Measurements from ENCODE around the gene DCDC2B. TPM values are rescaled to one million over a fixed set of nuclear protein-coding genes. Genes with fewer than 3 reads are reported as not detected.
A peak's percentile ranks its signal among the peaks of the same experiment; 100 is the strongest.

Gene DCDC2B
- total and polyA plus RNA-seq, 9 of the 15 experiments (the other 6 are each of a cell fraction or from before 2014, with no cell fraction given): not detected

DNA sequence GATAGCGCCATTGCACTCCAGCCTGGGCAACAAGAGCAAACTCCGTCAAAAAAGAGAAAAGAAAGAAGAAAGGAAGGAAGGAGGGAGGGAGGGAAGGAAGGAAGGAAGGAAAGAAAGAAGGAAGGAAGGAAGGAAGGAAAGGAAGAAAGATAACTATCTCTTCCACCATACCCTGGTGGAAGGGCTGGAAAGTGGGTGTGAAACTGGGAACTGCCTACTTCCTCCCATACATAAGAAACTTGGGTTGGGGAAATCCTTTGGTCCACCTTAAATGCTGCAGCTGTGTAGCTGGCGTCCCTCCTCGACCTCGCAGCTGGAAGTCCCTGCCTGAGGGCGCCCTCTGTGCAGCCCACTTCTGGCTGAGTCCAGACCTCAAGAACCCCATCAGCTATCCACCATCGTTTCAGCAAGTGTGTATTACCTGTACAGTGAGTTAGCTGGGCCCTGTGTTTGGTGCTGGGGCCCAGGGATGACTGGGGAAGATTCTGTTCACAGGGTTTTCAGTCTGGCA, 33.5 kb downstream of the DCDC2B start (continued):
- TF ChIP-seq, protein P1, sequence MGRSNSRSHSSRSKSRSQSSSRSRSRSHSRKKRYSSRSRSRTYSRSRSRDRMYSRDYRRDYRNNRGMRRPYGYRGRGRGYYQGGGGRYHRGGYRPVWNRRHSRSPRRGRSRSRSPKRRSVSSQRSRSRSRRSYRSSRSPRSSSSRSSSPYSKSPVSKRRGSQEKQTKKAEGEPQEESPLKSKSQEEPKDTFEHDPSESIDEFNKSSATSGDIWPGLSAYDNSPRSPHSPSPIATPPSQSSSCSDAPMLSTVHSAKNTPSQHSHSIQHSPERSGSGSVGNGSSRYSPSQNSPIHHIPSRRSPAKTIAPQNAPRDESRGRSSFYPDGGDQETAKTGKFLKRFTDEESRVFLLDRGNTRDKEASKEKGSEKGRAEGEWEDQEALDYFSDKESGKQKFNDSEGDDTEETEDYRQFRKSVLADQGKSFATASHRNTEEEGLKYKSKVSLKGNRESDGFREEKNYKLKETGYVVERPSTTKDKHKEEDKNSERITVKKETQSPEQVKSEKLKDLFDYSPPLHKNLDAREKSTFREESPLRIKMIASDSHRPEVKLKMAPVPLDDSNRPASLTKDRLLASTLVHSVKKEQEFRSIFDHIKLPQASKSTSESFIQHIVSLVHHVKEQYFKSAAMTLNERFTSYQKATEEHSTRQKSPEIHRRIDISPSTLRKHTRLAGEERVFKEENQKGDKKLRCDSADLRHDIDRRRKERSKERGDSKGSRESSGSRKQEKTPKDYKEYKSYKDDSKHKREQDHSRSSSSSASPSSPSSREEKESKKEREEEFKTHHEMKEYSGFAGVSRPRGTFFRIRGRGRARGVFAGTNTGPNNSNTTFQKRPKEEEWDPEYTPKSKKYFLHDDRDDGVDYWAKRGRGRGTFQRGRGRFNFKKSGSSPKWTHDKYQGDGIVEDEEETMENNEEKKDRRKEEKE (IDR thresholded peaks at IDR 0.05; ENCODE audit: borderline replicate concordance in 1 of 2, control insufficient read depth in 1 of 2, low read depth in 2 of 2, low read length in 1 of 2): 0 out of 4 replicates have a peak, but pooled peaks of 1 of the 2 experiments have one; percentile 34
- TF ChIP-seq, protein P2, sequence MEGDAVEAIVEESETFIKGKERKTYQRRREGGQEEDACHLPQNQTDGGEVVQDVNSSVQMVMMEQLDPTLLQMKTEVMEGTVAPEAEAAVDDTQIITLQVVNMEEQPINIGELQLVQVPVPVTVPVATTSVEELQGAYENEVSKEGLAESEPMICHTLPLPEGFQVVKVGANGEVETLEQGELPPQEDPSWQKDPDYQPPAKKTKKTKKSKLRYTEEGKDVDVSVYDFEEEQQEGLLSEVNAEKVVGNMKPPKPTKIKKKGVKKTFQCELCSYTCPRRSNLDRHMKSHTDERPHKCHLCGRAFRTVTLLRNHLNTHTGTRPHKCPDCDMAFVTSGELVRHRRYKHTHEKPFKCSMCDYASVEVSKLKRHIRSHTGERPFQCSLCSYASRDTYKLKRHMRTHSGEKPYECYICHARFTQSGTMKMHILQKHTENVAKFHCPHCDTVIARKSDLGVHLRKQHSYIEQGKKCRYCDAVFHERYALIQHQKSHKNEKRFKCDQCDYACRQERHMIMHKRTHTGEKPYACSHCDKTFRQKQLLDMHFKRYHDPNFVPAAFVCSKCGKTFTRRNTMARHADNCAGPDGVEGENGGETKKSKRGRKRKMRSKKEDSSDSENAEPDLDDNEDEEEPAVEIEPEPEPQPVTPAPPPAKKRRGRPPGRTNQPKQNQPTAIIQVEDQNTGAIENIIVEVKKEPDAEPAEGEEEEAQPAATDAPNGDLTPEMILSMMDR (IDR thresholded peaks at IDR 0.05 in 2 of 3, conservative IDR thresholded peaks at IDR 0.05 in 1 of 3; ENCODE audit: insufficient read depth in 2 of 3, low read depth in 1 of 3, low read length in 3 of 3): no peak
- TF ChIP-seq, protein P3, sequence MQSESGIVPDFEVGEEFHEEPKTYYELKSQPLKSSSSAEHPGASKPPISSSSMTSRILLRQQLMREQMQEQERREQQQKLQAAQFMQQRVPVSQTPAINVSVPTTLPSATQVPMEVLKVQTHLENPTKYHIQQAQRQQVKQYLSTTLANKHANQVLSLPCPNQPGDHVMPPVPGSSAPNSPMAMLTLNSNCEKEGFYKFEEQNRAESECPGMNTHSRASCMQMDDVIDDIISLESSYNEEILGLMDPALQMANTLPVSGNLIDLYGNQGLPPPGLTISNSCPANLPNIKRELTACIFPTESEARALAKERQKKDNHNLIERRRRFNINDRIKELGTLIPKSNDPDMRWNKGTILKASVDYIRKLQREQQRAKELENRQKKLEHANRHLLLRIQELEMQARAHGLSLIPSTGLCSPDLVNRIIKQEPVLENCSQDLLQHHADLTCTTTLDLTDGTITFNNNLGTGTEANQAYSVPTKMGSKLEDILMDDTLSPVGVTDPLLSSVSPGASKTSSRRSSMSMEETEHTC (IDR thresholded peaks at IDR 0.05): no peak
- TF ChIP-seq HCFC1 (IDR thresholded peaks at IDR 0.05; ENCODE audit: low read depth, low read length) (no peak), FIP1L1 (IDR thresholded peaks at IDR 0.05; ENCODE audit: low read depth, low read length, poor library complexity, severe bottlenecking) (no peak), ARNT (IDR thresholded peaks at IDR 0.05) (no peak), SPI1 (IDR thresholded peaks at IDR 0.05; ENCODE audit: borderline replicate concordance, low read depth, low read length) (peak; percentile 61; the same call in 1 of the 2 replicates), ETV5 (CRISPR knock-in tag; IDR thresholded peaks at IDR 0.05; ENCODE audit: low read depth) (no peak), IRF2 (CRISPR knock-in tag; IDR thresholded peaks at IDR 0.05) (no peak), MBD2 (IDR thresholded peaks at IDR 0.05; ENCODE audit: borderline replicate concordance, low read depth) (no peak), CTBP1 (IDR thresholded peaks at IDR 0.05; ENCODE audit: borderline replicate concordance) (no peak), FOXA1 (IDR thresholded peaks at IDR 0.05; ENCODE audit: borderline replicate concordance) (no peak), HNRNPH1 (optimal IDR thresholded peaks at IDR 0.05; ENCODE audit: low read depth, low read length) (no peak), STAT5A (IDR thresholded peaks at IDR 0.05; ENCODE audit: borderline replicate concordance, low read length) (no peak), YY1 (IDR thresholded peaks at IDR 0.05; ENCODE audit: borderline replicate concordance in 1 of 3, control insufficient read depth in 1 of 3, extremely low read depth in 1 of 3, insufficient read depth in 3 of 3, insufficient read length in 1 of 3, insufficient replicate concordance in 2 of 3, low read depth in 1 of 3, low read length in 2 of 3) (no peak)
- TF ChIP-seq, protein P4, sequence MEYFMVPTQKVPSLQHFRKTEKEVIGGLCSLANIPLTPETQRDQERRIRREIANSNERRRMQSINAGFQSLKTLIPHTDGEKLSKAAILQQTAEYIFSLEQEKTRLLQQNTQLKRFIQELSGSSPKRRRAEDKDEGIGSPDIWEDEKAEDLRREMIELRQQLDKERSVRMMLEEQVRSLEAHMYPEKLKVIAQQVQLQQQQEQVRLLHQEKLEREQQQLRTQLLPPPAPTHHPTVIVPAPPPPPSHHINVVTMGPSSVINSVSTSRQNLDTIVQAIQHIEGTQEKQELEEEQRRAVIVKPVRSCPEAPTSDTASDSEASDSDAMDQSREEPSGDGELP (CRISPR knock-in tag; IDR thresholded peaks at IDR 0.05; ENCODE audit: borderline replicate concordance): peak; percentile 65; the same call in 1 of the 2 replicates
- TF ChIP-seq, protein P5, sequence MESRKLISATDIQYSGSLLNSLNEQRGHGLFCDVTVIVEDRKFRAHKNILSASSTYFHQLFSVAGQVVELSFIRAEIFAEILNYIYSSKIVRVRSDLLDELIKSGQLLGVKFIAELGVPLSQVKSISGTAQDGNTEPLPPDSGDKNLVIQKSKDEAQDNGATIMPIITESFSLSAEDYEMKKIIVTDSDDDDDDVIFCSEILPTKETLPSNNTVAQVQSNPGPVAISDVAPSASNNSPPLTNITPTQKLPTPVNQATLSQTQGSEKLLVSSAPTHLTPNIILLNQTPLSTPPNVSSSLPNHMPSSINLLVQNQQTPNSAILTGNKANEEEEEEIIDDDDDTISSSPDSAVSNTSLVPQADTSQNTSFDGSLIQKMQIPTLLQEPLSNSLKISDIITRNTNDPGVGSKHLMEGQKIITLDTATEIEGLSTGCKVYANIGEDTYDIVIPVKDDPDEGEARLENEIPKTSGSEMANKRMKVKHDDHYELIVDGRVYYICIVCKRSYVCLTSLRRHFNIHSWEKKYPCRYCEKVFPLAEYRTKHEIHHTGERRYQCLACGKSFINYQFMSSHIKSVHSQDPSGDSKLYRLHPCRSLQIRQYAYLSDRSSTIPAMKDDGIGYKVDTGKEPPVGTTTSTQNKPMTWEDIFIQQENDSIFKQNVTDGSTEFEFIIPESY (CRISPR knock-in tag; IDR thresholded peaks at IDR 0.05): peak; percentile 52; the same call in 1 of the 2 replicates

Measured in K562 (cell line).